ENCODE data around the gene B3GAT3. TPM values are rescaled to one million over a fixed set of nuclear protein-coding genes. Genes with fewer than 3 reads are reported as not detected.
"Not testable (repeated sequence)": the region's sequence is repeated elsewhere in the genome, so short reads cannot be mapped to it uniquely, and the experiment has no call there.

The B3GAT3 gene
- total RNA-seq, 1 experiment from 2014 or later = 13.5 TPM

- no peak for DNase-seq (ENCODE audit: low spot score)
Measured at GRCh38 chr11:62577046-62577714, 44.6 kb downstream of the B3GAT3 start.

DNA sequence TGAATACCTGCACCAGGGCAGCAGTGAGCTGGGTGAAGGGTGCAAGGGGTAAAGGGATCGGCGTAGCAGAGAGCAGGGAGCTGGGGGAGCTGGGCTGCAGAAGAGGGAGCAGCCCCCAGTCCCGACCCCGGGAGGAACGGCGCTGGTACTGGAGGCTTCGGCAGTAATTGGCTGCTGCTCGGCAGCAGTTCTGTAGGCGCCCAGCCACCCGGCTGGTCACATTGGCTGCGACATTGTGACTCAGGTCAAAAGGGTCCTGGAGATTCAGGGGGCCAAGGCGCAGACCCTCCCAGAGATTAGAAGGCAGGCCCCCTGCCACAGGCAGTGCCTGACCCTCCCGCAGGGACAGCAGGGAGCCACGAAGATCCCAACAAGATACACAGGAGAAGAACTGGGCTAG lies 45.9 kb downstream of the B3GAT3 start:
- DNase-seq (ENCODE audit: low spot score) = no peak

GRCh38 chr11:62575156-62575555 lies 46.6 kb downstream of the B3GAT3 start:
- DNase-seq (ENCODE audit: low spot score) = no peak

- DNase-seq (ENCODE audit: low spot score) = no peak
Measured at GRCh38 chr11:62574363-62575071, 47.3 kb downstream of the B3GAT3 start.

GRCh38 chr11:62573592-62574362 lies 48.0 kb downstream of the B3GAT3 start, which contains the start of gene EEF1G:
Gene EEF1G (minus strand): TSS chr11:62573891. CDS start chr11:62573842, 49 bp downstream.
- DNase-seq (ENCODE audit: low spot score) = peak; percentile 99

DNA sequence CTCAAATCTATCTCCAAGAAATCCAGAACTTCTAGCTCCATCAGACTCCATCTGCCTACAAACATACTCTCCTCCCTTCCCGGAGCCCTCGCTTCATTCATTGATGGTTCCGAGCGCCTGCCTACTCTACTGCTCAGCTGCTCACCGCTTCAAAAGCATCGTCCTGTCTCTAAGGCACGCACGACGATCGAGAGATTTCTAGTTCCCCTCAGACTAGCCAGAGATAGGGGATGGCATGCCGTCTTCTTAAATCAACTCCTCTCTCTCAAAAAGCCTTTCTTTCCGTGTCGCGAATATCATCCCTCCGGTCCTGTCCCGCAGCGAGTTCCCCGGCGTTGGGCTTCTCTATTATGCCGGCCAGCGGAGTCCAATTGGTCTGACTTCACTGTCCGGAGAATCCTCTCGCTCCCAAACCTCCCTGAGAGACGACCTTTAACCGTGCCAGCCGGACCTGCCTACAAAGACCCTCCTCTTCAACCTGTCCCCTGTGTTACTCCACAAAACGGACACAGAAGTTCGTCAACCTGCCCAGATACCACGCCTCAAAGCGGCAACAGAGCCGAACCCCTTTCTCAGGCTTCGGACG lies 48.7 kb downstream of the B3GAT3 start:
- DNase-seq (ENCODE audit: low spot score) = no peak

GRCh38 chr11:62572431-62572830 lies 49.4 kb downstream of the B3GAT3 start:
- DNase-seq (ENCODE audit: low spot score) = no peak

DNA sequence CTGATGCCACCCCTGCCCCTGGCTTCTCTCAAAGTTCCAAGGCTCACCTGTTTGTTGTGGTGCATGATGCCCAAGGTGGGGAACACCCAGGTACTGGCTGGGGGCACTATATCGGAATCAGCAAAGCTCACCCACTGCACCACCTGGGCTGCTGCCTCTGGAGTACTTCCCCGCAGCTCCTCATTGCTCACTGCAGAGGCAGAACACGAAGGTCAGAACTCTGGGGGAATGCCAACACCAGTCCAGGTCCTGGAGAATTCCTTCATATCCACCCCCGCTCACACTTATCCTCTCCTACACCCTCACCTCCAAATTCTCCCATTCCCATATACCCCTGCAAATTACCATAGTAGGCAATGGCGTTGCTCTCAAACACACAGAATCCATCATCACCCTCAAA lies 50.3 kb downstream of the B3GAT3 start:
- DNase-seq (ENCODE audit: low spot score) = not testable (repeated sequence)

- DNase-seq (ENCODE audit: low spot score) = not testable (repeated sequence)
Measured at GRCh38 chr11:62570903-62571302, 50.9 kb downstream of the B3GAT3 start.

DNA sequence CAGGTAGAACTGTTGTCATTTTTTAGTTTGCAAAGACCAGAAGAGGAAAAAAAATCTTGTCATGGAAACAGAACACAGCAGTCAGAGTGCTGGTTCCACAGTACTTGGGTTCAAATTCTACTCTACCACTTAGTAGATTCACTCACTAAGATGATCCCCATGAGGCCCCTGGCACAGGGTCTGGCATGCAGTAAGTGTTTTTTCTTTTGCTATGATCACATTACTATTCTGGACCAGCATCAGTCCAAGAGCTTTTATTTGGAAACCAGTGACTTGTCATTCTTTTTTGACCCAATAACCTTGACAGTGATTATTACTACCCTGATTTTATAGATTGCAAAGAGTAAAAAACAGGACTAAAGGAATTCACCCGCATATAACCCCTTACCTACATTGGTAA lies 52.2 kb downstream of the B3GAT3 start:
- no peak for DNase-seq (ENCODE audit: low spot score)

DNA sequence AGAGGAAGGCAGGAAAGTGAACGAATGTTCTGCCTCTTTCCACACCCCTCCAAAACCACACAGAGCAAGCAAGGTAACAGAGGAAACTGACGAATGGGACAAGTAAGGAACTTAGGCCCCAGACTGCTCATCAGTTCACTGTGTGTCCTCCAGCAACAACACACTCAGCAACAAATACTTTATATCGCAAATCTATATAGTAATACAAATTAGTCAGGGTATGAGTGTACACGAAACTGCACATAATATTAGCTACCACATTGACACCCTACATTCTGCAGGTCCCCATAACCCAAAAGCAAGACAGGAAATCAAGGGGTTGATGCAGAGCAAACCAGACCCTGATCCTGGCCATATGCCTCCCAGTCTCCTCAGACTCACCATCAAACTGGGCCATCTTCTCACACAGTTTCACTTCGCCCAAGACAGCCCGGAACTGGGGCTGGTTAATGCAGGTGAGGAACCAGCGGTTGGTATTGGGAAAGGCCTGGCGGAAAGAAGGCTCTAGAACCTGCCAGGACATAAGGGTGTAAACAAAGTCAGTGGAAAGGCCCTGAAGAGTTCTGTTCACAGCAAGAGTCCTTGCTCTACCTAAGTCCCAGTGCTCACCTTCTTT lies 54.7 kb downstream of the B3GAT3 start:
- no peak for DNase-seq (ENCODE audit: low spot score)

DNA sequence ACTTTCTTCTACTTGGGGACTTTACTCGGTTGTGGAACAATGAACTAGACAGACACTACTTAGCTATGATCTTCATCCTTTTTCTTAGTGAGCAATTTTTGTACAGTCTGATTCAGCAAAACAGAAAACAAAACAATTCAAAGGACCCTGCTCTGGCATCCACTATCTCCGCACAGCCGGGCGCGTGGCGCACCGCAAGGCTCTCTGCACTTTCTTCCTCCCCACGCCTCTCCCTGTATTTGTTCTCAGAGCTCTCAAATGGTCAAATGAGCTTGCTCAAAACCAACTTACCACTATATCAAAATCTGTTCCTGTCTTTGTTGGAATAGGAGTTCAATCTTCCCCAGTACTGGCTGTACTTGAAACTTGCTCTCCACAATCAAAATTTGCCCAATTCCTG lies 55.5 kb downstream of the B3GAT3 start:
- no peak for DNase-seq (ENCODE audit: low spot score)

Other genes with a start within 250 kb of the B3GAT3 start
- gene SCGB1A1, start 203.0 kb downstream of the B3GAT3 start, total RNA-seq (2014; rRNA removed; shearing (Covaris generic)) = not detected in 2 replicates
- 47.0 and 60.1 TPM in 2 replicates for gene AHNAK, start 75.2 kb downstream of the B3GAT3 start, total RNA-seq (2014; rRNA removed; shearing (Covaris generic))
- 1,742 and 1,908 TPM in 2 replicates for gene EEF1G, start 48.1 kb downstream of the B3GAT3 start, total RNA-seq (2014; rRNA removed; shearing (Covaris generic))
- gene TUT1, start 30.5 kb downstream of the B3GAT3 start, total RNA-seq (2014; rRNA removed; shearing (Covaris generic)) = 2.3 and 5.4 TPM in 2 replicates
- gene MTA2, start 20.1 kb downstream of the B3GAT3 start, total RNA-seq (2014; rRNA removed; shearing (Covaris generic)) = 96.1 and 108 TPM in 2 replicates
- gene EML3, start 9.2 kb downstream of the B3GAT3 start, total RNA-seq (2014; rRNA removed; shearing (Covaris generic)) = 10.1 and 13.8 TPM in 2 replicates
- 4.2 and 11.4 TPM in 2 replicates for gene ROM1, start 8.7 kb downstream of the B3GAT3 start, total RNA-seq (2014; rRNA removed; shearing (Covaris generic))
- gene GANAB, start 24.6 kb upstream of the B3GAT3 start, total RNA-seq (2014; rRNA removed; shearing (Covaris generic)) = 142 and 153 TPM in 2 replicates
- gene INTS5, start 31.3 kb upstream of the B3GAT3 start, total RNA-seq (2014; rRNA removed; shearing (Covaris generic)) = 14.5 and 16.0 TPM in 2 replicates
- 100 and 130 TPM in 2 replicates for gene C11orf98, start 43.2 kb upstream of the B3GAT3 start, total RNA-seq (2014; rRNA removed; shearing (Covaris generic))
- gene CSKMT, start 43.3 kb upstream of the B3GAT3 start, total RNA-seq (2014; rRNA removed; shearing (Covaris generic)) = 7.0 and 8.4 TPM in 2 replicates
- 9.1 and 12.2 TPM in 2 replicates for gene UQCC3, start 49.7 kb upstream of the B3GAT3 start, total RNA-seq (2014; rRNA removed; shearing (Covaris generic))
- 3.7 and 5.1 TPM in 2 replicates for gene LBHD1, start 50.3 kb upstream of the B3GAT3 start, total RNA-seq (2014; rRNA removed; shearing (Covaris generic))
- 93.7 and 110 TPM in 2 replicates for gene UBXN1, start 57.1 kb upstream of the B3GAT3 start, total RNA-seq (2014; rRNA removed; shearing (Covaris generic))
- 0.14 TPM in 1 of 2 replicates, not detected in the other for gene LRRN4CL, start 67.5 kb upstream of the B3GAT3 start, total RNA-seq (2014; rRNA removed; shearing (Covaris generic))
- 128 TPM in 2 replicates for gene BSCL2, start 85.4 kb upstream of the B3GAT3 start, total RNA-seq (2014; rRNA removed; shearing (Covaris generic))
- gene GNG3, start 85.7 kb upstream of the B3GAT3 start, total RNA-seq (2014; rRNA removed; shearing (Covaris generic)) = 0.41 TPM in 1 of 2 replicates, not detected in the other
- gene HNRNPUL2, start 105.5 kb upstream of the B3GAT3 start, total RNA-seq (2014; rRNA removed; shearing (Covaris generic)) = 4.7 and 5.0 TPM in 2 replicates
- 35.0 and 46.9 TPM in 2 replicates for gene TTC9C, start 106.5 kb upstream of the B3GAT3 start, total RNA-seq (2014; rRNA removed; shearing (Covaris generic))
- gene ZBTB3, start 132.2 kb upstream of the B3GAT3 start, total RNA-seq (2014; rRNA removed; shearing (Covaris generic)) = 6.9 and 7.5 TPM in 2 replicates
- 140 and 182 TPM in 2 replicates for gene POLR2G, start 139.6 kb upstream of the B3GAT3 start, total RNA-seq (2014; rRNA removed; shearing (Covaris generic))
- gene TAF6L, start 149.4 kb upstream of the B3GAT3 start, total RNA-seq (2014; rRNA removed; shearing (Covaris generic)) = 15.0 and 19.1 TPM in 2 replicates
- 77.5 and 85.5 TPM in 2 replicates for gene TMEM179B, start 165.4 kb upstream of the B3GAT3 start, total RNA-seq (2014; rRNA removed; shearing (Covaris generic))
- gene TMEM223, start 170.0 kb upstream of the B3GAT3 start, total RNA-seq (2014; rRNA removed; shearing (Covaris generic)) = 43.1 and 62.4 TPM in 2 replicates
- 25.1 and 31.1 TPM in 2 replicates for gene NXF1, start 183.5 kb upstream of the B3GAT3 start, total RNA-seq (2014; rRNA removed; shearing (Covaris generic))
- gene STX5, start 210.1 kb upstream of the B3GAT3 start, total RNA-seq (2014; rRNA removed; shearing (Covaris generic)) = 22.3 and 26.3 TPM in 2 replicates
- gene TEX54, start 210.9 kb upstream of the B3GAT3 start, total RNA-seq (2014; rRNA removed; shearing (Covaris generic)) = not detected in 2 replicates
- 60.1 and 63.7 TPM in 2 replicates for gene WDR74, start 217.6 kb upstream of the B3GAT3 start, total RNA-seq (2014; rRNA removed; shearing (Covaris generic))

Data from H4 (cell line).